Stimulated activated naive CD4-positive, alpha-beta T cell treated with Interleukin-2 at 50 U/mL for 16 hours (primary cell): ENCODE data around the gene GABPB1.
"Not testable (repeated sequence)": the region's sequence is repeated elsewhere in the genome, so short reads cannot be mapped to it uniquely, and the experiment has no call there.

Source experiments
- DNase-seq: peaks from one replicate; lab custom pipeline; 2025; lab: John Stamatoyannopoulos, UW

Gene GABPB1

GRCh38 chr15:50354838-50355618, at the start of gene GABPB1:
Gene GABPB1, minus strand, starts transcription at chr15:50355198. Its CDS starts 45,400 bp downstream, at chr15:50309798.
- DNase-seq: peak; percentile 88

GRCh38 chr15:50391561-50391960, 36.6 kb upstream of the GABPB1 start:
- DNase-seq: not testable (repeated sequence)

DNA sequence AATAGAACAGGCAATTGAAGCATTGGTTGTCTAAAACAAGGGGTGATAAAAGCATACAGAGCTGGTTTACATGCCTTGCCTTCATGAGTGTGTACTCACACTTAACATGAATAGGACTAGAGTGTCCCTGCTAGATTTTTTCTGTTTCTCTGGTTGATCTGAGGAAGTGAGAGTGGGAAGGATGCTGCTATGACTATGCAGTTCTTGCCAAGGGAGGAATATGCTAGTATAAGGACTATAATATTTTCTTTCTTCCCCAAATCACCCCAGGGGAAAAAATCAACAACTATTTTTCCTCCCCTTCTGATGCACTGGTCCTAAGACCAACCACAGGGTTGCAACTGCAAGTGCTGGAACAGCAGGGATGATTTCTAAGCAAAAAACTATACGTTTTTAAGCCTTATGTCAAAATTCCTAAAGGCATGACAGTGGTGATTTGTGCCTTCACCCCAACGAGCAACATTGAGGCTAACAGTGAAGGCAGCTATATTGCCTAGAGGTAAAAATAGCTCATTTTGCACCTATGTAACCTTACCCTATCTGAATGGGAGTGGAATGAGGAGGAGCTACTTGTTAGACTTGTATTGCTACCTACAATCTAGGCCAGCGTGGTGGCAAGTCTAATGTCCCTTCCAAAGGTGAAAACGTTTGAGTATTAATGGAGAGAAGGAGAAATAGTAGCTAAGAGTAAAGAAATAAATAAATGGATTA, 35.7 kb upstream of the GABPB1 start:
- DNase-seq: no peak

DNA sequence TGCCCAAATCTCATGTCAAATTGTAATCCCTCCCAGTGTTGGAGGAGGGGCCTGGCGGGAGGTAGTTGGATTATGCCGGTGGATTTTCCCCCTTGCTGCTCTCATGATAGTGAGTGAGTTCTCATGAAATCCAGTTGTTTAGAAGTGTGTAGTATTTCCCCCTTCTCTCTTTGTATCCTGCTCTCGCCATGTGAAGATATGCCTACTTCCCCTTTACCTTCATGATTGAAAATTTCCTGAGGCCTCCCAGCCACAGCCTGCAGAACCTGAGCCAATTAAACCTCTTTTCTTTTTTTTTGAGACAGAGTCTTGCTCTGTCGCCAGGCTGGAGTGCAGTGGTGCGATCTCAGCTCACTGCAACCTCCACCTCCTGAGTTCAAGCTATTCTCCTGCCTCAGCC, 27.4 kb upstream of the GABPB1 start:
- DNase-seq: not testable (repeated sequence)

GRCh38 chr15:50381438-50381837, 26.4 kb upstream of the GABPB1 start:
- DNase-seq: no peak

DNA sequence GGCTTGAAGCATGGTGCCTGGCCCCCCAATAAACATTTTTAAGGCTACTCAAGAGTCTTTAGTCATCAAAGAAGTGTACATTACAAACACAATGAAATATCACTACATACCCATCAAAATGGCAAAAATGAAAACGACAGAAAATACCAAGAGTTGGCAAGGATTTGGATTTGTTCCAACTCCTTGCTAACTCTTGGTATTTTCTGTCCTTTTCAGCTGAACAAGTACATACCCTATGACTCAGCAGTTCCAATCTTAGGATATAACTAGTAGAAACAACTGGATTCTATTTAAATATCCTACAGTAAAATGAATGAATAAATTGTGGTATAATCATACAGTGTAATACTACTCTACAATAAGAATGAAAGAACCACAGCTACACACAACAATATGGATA, 25.1 kb upstream of the GABPB1 start:
- DNase-seq: no peak

DNA sequence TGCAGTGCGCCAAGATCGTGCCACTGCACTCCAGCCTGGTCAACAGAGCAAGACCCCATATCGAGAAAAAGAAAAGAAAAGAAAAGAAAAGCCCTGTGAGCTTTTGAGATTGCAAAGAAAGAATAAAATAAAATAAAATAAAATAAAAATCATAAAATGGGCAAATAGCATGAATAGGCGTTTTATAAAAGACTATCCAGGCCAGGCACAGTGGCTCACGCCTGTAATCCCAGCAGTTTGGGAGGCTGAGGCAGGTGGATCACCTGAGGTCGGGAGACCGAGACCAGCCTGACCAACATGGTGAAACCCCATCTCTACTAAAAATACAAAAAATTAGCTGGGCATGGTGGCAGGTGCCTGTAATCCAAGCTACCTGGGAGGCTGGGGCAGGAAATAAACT, 24.4 kb upstream of the GABPB1 start:
- DNase-seq: not testable (repeated sequence)

- no peak for DNase-seq
Measured at GRCh38 chr15:50378776-50379175, 23.8 kb upstream of the GABPB1 start.

DNA sequence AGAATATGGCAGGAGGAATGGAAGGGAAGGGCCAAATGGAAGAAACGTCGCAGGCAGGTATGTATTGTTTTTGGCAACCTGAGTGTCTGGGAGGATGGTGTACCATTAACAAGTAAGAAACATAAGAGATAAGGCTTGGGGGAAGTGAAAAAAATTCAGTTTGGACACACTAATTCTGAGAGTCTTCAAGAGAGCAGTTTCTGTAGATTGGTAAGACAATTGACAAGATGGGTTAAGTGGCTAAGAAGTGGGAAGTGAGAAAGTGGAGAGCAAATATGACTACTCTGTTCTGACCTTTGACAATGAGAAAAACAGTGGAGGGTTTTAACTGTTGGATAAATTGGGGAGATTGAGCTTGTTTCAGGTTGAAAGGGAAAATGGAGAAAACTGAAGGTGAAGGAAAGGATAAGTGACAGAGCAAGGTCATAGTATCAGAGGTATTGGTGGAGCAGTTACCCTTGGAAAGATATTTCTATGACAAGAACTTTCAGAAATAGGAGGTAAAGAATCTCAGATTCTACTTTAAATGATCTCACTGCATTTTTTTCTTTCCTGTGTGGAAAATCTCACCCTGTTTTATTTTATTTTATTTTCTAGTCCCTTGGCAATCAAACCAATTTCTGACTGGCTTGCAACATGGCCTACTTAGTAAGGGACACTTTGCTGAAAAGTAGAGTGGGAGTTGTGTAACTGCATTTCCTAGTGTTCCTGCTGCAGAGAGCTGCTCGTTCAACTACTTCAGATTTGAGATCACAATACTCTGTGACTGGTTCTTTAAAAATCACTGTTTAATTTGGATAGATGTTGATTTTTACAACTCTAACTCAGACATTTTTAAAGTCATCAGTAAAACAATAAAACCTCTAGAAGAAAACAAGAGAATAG, 23.1 kb upstream of the GABPB1 start:
- no peak for DNase-seq

DNA sequence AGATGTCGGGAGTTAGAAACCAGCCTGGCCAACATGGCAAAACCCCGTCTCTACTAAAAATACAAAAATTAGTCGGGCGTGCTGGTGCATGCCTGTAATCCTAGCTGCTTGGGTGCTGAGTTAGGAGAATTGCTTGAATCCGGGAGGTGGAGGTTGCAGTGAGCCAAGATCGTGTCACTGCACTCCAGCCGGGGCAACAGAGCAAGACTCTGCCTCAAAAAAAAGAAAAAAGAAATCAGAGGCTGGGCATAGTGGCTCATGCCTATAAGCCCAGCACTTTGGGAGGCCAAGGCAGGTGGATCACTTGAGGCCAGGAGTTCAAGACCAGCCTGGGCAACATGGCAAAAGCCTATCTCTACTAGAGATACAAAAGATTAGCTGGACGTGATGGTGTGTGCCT, 14.6 kb upstream of the GABPB1 start:
- not testable (repeated sequence) for DNase-seq

GRCh38 chr15:50365971-50366370, 11.0 kb upstream of the GABPB1 start:
- no peak for DNase-seq

GRCh38 chr15:50365570-50365969, 10.6 kb upstream of the GABPB1 start:
- DNase-seq: no peak

DNA sequence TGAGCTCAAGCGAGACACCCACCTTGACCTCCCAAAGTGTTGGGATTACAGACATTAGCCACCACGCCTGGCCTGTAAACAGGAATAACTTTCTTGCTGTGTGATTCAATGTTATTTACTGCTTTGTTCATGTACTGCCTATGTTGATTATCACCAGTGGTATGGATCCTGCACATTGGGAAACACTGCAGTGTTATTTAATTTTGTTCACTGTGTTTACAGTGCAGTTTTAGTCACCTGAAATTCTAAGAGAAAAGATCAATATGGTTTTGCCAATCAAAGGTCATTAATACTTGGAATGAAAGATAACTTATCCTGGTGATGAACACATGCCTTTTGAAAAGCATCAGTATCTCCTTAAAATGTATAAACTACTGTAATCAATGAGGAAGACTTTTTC, 8.6 kb upstream of the GABPB1 start:
- no peak for DNase-seq

- DNase-seq: no peak
Measured at GRCh38 chr15:50361756-50362155, 6.8 kb upstream of the GABPB1 start.

GRCh38 chr15:50358845-50359244, 3.8 kb upstream of the GABPB1 start:
- no peak for DNase-seq

DNA sequence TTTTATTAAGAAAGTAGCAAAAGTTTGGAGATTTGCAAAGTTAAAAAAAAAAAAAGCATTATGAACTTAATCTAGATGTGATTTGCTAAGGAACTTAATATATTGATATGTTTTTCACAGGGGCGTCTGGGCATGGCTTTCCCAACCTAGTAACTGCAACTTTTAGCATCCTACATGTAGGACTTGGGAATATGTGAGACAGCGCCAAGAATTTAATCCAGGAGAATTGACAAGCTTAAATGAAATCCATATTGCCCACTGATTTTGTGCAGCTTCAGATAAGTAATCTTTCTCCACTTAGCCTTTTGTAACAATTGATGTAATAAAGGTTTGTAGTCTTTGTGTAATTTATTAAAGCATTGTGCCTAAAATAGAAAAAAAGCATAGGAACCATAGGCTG, 982 bp upstream of the GABPB1 start:
- DNase-seq: no peak

GRCh38 chr15:50355619-50355905, 564 bp upstream of the GABPB1 start:
- DNase-seq: no peak

DNA sequence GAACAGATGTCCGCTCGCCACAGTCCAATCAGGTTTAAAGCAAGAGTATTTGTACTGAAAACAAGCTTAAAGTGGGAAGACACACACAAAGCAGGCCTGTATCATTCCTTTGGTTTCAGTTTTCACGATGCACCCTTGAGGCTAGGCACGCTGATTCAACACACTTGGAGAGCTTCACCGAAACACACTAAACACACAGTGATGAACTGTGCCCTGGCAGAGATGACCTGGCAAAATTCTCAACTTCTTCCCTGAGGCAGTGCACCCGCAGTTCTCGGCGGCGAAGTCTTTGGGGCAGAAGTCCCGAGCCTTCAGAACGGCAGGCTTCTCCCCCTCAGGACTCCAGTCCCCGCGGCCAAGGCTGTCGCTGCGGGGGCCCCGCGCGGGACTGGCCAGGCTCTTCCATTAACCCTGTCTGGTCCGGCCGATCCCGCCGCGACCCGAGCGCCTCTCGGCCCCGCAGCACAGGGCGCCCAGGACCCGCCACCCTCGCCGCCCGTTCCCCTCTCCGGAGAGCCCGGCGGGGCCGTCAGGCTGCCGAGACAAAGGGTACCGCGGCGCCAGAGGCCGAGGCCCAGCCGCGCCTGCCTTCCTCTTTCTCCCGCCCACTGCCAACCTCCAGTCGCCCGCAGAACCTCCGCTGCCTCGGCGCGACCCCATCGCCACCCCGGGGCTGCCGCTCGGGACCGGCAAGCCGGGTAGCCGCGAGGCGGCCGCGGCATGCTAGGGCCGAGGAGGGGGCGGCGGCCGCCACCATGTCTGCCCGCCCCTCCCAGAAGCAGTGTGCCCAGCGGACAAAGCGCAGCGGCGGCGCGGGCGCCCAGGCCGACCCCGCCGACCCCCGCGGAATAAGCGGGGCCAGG, 792 bp downstream of the GABPB1 start:
- peak; percentile 46 for DNase-seq

- no peak for DNase-seq
Measured at GRCh38 chr15:50353251-50353974, 1.6 kb downstream of the GABPB1 start.

DNA sequence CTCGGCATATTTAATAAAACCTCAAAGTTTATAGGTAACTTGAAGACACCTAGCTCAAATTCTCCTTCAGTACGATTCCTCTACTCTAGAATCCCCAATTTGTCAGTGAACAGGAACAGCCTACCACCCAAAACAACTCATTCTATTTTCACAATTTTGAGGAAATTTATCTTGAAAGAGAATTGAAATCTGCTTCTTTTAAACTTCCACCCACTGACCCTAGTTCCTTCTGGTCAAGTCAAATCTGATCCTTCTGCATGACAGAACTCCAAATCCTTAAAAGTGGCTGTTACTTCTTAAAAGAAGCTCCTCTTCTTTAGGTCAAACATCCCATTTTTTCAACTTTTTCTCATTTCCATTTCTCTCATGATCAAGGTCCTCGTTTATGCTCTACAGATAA, 4.4 kb downstream of the GABPB1 start:
- DNase-seq: no peak

DNA sequence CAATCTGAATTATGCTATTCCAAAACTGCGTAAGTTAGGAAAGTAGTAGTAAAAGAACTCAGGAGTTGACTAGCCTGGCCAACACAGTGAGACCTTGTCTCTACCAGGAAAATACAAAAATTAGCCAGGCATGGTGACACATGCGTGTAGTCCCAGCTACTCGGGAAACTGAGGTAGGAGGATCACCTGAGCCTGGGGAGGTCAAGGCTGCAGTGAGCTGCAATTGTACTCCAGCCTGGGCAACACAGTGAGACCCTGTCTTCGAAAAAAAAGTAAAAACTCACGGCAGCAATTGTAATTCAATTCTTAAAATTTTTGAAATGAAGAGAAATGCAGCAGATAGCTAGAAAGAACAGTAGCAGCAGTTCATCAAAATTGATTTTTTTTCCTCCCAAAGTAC, 9.7 kb downstream of the GABPB1 start:
- DNase-seq: no peak
